ENCODE data around the gene UCK2.

- no peak for TF ChIP-seq CTCF (IDR thresholded peaks at IDR 0.05)
- TF ChIP-seq POLR2A (IDR thresholded peaks at IDR 0.05) = no peak
Observed at GRCh38 chr1:165858364-165858823, 31.0 kb downstream of the UCK2 start.

All from adrenal gland (tissue), 5 donors.